Neural cell (in vitro differentiated cells): Measurements from ENCODE around the gene PPP2R5E. TPM values are rescaled to one million over a fixed set of nuclear protein-coding genes. Genes with fewer than 3 reads are reported as not detected.

Source experiments
- H2AFZ ChIP-seq: fragments of 200-600, 300-800 bp; sonication (generic), shearing (Covaris generic); 2 replicates; pipeline ENCODE4 v1.6.0; 2014; ENCODE audit warnings: low read depth, mild to moderate bottlenecking, antibody characterized with exemption, low read length, moderate library complexity
- H3F3A ChIP-seq: fragments of 200-600 bp; shearing (Covaris generic); 2 replicates; pipeline ENCODE4 v1.6.1; 2016; ENCODE audit warnings: mild to moderate bottlenecking, moderate library complexity, mixed read lengths, antibody characterized with exemption, low read length; ENCODE audit not compliant: insufficient read depth, poor library complexity, severe bottlenecking
- H3K27ac ChIP-seq: fragments of 200-600, 300-800 bp; sonication (generic), shearing (Covaris generic); 2 replicates; pipeline ENCODE4 v1.5.1; 2014; ENCODE audit warnings: mild to moderate bottlenecking, low read length, moderate library complexity
- H3K27me3 ChIP-seq: fragments of 300-800, 200-600 bp; sonication (generic), shearing (Covaris generic); 2 replicates; pipeline ENCODE4 v1.6.0; 2014; ENCODE audit warnings: mild to moderate bottlenecking, low read depth, low read length, moderate library complexity; ENCODE audit not compliant: insufficient read depth
- H3K36me3 ChIP-seq: fragments of 300-800, 200-600 bp; sonication (generic), shearing (Covaris generic); 2 replicates; pipeline ENCODE4 v1.5.1; 2014; ENCODE audit warnings: mild to moderate bottlenecking, antibody characterized with exemption, low read length, moderate library complexity; ENCODE audit not compliant: insufficient read depth
- H3K4me2 ChIP-seq: fragments of 300-800, 200-600 bp; sonication (generic), shearing (Covaris generic); 2 replicates; pipeline ENCODE4 v1.6.0; 2014; ENCODE audit warnings: mild to moderate bottlenecking, low read length
- H3K4me3 ChIP-seq: fragments of 300-800, 200-600 bp; sonication (generic), shearing (Covaris generic); 2 replicates; pipeline ENCODE4 v1.5.1; 2014; ENCODE audit warnings: mild to moderate bottlenecking, low read length, moderate library complexity
- H3K79me2 ChIP-seq: fragments of 200-600 bp; shearing (Covaris generic); replicated peaks from 2 replicates; pipeline ENCODE4 v1.6.0; 2014; ENCODE audit warnings: mild to moderate bottlenecking, low read length, moderate library complexity; ENCODE audit not compliant: insufficient read depth
- H3K9ac ChIP-seq: fragments of 300-800, 200-600 bp; sonication (generic), shearing (Covaris generic); 2 replicates; pipeline ENCODE4 v1.6.1; 2016; ENCODE audit warnings: mild to moderate bottlenecking, low read length, mixed read lengths
- H3K9me2 ChIP-seq: fragments of 200-600 bp; shearing (Covaris generic); 2 replicates; pipeline ENCODE4 v1.6.1; 2016; ENCODE audit warnings: mild to moderate bottlenecking, low read length, mixed read lengths; ENCODE audit not compliant: insufficient read depth
- H3K9me3 ChIP-seq: fragments of 200-600, 300-800 bp; sonication (generic), shearing (Covaris generic); 2 replicates; pipeline ENCODE4 v1.6.1; 2016; ENCODE audit warnings: mild to moderate bottlenecking, mixed run types, low read length, moderate library complexity, mixed read lengths
- H4K20me1 ChIP-seq: fragments of 200-600 bp; shearing (Covaris generic); 2 replicates; pipeline ENCODE4 v1.6.1; 2016; ENCODE audit warnings: mild to moderate bottlenecking, mixed run types; ENCODE audit not compliant: insufficient read depth
- EP300 ChIP-seq: fragments of 450-650 bp; conservative IDR thresholded peaks from 2 replicates; pipeline ENCODE4 v1.6.1; 2014; ENCODE audit warnings: antibody characterized with exemption, mild to moderate bottlenecking, moderate library complexity; ENCODE audit not compliant: poor library complexity, severe bottlenecking
- EZH2 ChIP-seq: fragments of 200-600, 300-800 bp; shearing (Covaris generic), sonication (generic); IDR thresholded peaks from 2 replicates; pipeline ENCODE4 v1.6.1; 2014; ENCODE audit warnings: antibody characterized with exemption, low read length, borderline replicate concordance, mild to moderate bottlenecking; ENCODE audit not compliant: insufficient read depth, poor library complexity, severe bottlenecking
- MXI1 ChIP-seq: fragments of 450-650 bp; conservative IDR thresholded peaks from 2 replicates; pipeline ENCODE4 v1.6.1; 2014; ENCODE audit warnings: antibody characterized with exemption, mild to moderate bottlenecking; ENCODE audit not compliant: poor library complexity, severe bottlenecking
- POLR2AphosphoS5 ChIP-seq: IDR thresholded peaks from 2 replicates; pipeline ENCODE4 v1.6.1; 2012
- RAD21 ChIP-seq: fragments of 450-650 bp; conservative IDR thresholded peaks from 2 replicates; pipeline ENCODE4 v1.6.1; 2014; ENCODE audit warnings: antibody characterized with exemption, mild to moderate bottlenecking, moderate library complexity
- REST ChIP-seq: IDR thresholded peaks from 2 replicates; pipeline ENCODE4 v1.6.1; 2012; ENCODE audit warnings: borderline replicate concordance
- SMC3 ChIP-seq: fragments of 450-650 bp; conservative IDR thresholded peaks from 2 replicates; pipeline ENCODE4 v1.6.1; 2014; ENCODE audit warnings: antibody characterized with exemption, mild to moderate bottlenecking, moderate library complexity; ENCODE audit not compliant: poor library complexity
- TAF1 ChIP-seq: IDR thresholded peaks from 2 replicates; pipeline ENCODE4 v1.6.1; 2012; ENCODE audit warnings: low read depth
- polyA plus RNA-seq: library from polyadenylated mRNA; depleted of rRNA; stranded (reverse); fragments of >200 nt; gene quantifications from 2 replicates; pipeline ENCODE4 v1.2.3, GENCODE V29; 2014
- TF ChIP-seq, protein P1 (sequence below): fragments of 450-650 bp; IDR thresholded peaks from 2 replicates; pipeline ENCODE4 v1.5.1; 2014; ENCODE audit warnings: antibody characterized with exemption, mild to moderate bottlenecking, moderate library complexity; ENCODE audit not compliant: poor library complexity, severe bottlenecking

PPP2R5E gene
- polyA plus RNA-seq, 1 donor from 2014 or later: 26.7 TPM

DNA sequence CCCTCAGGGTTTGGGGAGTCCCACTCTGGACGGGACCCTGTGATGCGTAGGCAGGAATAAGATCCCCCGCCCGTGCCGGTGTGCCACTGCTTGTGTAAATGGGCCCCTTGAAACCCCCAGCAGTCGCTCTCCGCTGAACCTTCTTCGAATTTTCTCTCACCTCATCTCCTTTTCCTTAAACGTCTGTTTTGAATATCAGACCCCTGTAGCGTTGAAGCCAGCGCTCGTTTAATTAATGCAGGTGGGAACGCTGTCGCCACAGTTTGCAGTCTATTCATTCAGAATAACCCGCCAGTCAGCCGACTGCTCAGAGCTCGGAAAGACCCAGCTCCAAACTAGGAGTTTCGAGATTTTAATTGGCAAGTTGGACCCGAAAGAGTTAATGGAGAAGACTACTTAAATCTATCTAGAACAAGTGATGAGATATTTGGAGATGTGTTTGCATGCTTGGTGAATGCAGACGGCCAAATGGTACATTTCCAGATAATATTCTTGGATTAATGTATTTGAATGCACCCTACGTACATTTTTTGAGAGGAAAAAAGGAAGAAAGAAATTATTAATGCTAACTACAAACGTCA, 739 bp upstream of the PPP2R5E start:
- H3K27me3 ChIP-seq: no peaks in the 10 kb centered on the region
- H3K36me3 ChIP-seq: peaks cover 6% of the 10 kb centered on the region
- peak overlapping the region; percentile 97 for H2AFZ ChIP-seq
- TF ChIP-seq RAD21 (no peak), EZH2 (no peak), SMC3 (peak; percentile 28), POLR2AphosphoS5 (no peak)
- TF ChIP-seq, protein P1, sequence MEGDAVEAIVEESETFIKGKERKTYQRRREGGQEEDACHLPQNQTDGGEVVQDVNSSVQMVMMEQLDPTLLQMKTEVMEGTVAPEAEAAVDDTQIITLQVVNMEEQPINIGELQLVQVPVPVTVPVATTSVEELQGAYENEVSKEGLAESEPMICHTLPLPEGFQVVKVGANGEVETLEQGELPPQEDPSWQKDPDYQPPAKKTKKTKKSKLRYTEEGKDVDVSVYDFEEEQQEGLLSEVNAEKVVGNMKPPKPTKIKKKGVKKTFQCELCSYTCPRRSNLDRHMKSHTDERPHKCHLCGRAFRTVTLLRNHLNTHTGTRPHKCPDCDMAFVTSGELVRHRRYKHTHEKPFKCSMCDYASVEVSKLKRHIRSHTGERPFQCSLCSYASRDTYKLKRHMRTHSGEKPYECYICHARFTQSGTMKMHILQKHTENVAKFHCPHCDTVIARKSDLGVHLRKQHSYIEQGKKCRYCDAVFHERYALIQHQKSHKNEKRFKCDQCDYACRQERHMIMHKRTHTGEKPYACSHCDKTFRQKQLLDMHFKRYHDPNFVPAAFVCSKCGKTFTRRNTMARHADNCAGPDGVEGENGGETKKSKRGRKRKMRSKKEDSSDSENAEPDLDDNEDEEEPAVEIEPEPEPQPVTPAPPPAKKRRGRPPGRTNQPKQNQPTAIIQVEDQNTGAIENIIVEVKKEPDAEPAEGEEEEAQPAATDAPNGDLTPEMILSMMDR: no peak
- peaks cover 36% of the 10 kb centered on the region for H3K79me2 ChIP-seq
- H3F3A ChIP-seq: peaks cover 8% of the 10 kb centered on the region
- H3K27ac ChIP-seq: peak overlapping the region; percentile 94
- H3K4me3 ChIP-seq: peak overlapping the region; percentile 89
- no peaks in the 10 kb centered on the region for H3K9me3 ChIP-seq
- no peaks in the 10 kb centered on the region for H3K9me2 ChIP-seq
- H3K4me2 ChIP-seq: peak overlapping the region; percentile 89
- H4K20me1 ChIP-seq: peaks cover 7% of the 10 kb centered on the region
- H3K9ac ChIP-seq: peak overlapping the region; percentile 86

- Histone ChIP-seq H3K79me2 (peaks cover 50% of the 10 kb centered on the region), H3K36me3 (peaks cover 7% of the 10 kb centered on the region), H3K27ac (peak overlapping the region; percentile 94), H3K9me3 (no peaks in the 10 kb centered on the region), H3K27me3 (no peaks in the 10 kb centered on the region), H3K4me2 (peak overlapping the region; percentile 92), H3F3A (peaks cover 8% of the 10 kb centered on the region), H3K9me2 (no peaks in the 10 kb centered on the region), H4K20me1 (peaks cover 7% of the 10 kb centered on the region), H3K9ac (peak overlapping the region; percentile 96), H3K4me3 (peak overlapping the region; percentile 89), H2AFZ (peak overlapping the region; percentile 96)
- TF ChIP-seq RAD21 (peak; percentile 27), MXI1 (no peak), SMC3 (peak; percentile 34), TAF1 (no peak), REST (no peak), EP300 (no peak)
- TF ChIP-seq, protein P1: no peak
Observed at GRCh38 chr14:63542231-63542999, 762 bp downstream of the PPP2R5E start.
